NCI-H82 treated with DMSO at 0.1 percent for 48 hours (cell line): ENCODE data around the gene UBXN4.
"Not testable (repeated sequence)": the region's sequence is repeated elsewhere in the genome, so short reads cannot be mapped to it uniquely, and the experiment has no call there.

Experiments used
- DNase-seq: peaks from one replicate; lab custom pipeline; 2025; ENCODE audit not compliant: unreplicated experiment; lab: John Stamatoyannopoulos, UW

The UBXN4 gene

DNA sequence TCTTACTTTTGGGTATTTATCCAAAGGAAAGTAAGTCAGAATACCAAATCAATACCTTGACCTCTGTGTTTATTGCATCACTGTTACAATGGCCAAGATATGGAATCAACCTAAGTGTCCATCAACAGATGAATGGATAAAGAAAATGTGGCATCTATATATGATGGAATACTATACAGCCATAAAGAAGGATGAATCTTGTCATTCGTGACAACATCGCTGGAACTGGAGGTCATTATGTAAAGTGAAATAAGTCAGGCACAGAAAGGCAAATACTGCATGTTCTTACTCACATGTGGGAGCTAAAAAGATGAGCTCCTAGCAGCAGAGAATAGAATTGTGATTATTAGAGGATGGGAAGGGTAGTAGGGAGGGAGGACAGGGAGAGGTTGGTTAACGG is 60.7 kb downstream of the UBXN4 start:
- no peak for DNase-seq

- no peak for DNase-seq
Measured at GRCh38 chr2:135803278-135803677, 61.6 kb downstream of the UBXN4 start.

DNA sequence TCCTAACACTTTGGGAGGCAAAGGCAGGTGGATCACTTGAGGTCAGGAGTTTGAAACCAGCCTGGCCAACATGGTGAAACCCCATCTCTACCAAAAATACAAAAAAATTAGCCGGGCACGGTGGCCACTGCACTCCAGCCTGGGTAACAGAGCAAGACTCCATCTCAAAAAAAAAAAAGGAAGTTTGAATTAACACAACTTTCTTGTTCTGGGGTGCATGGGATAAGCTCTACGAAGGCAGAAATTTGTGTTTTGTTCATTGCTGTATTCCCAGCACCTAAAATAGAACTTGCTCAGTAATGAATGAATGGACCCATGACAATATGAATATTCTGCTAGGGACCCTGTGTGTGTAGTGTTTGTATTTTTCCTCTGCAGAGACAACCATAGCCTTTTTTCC is 66.2 kb downstream of the UBXN4 start:
- not testable (repeated sequence) for DNase-seq

GRCh38 chr2:135812907-135813511 is 71.4 kb downstream of the UBXN4 start:
- no peak for DNase-seq

GRCh38 chr2:135815269-135815668 is 73.6 kb downstream of the UBXN4 start:
- DNase-seq: no peak

GRCh38 chr2:135817466-135817865 is 75.8 kb downstream of the UBXN4 start:
- DNase-seq: no peak

DNA sequence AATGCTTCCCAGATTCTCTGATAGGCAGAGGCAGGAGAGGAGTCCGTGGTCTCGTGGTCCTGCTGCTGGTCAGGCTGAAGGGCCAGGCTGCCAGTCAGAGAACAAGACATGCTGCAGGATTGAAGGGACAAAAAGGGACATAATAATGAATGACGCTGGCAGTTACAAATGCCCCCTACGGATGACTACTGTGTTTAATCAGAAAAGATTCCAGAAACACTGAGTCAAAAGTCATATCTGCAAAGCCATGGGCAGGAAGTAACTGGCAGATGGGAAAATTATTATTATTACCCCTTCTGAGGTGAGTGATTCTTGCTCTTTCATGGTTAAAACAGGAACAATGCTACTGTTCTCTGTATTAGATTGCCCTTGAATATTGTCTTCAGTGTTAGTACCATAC is 76.3 kb downstream of the UBXN4 start:
- no peak for DNase-seq

DNA sequence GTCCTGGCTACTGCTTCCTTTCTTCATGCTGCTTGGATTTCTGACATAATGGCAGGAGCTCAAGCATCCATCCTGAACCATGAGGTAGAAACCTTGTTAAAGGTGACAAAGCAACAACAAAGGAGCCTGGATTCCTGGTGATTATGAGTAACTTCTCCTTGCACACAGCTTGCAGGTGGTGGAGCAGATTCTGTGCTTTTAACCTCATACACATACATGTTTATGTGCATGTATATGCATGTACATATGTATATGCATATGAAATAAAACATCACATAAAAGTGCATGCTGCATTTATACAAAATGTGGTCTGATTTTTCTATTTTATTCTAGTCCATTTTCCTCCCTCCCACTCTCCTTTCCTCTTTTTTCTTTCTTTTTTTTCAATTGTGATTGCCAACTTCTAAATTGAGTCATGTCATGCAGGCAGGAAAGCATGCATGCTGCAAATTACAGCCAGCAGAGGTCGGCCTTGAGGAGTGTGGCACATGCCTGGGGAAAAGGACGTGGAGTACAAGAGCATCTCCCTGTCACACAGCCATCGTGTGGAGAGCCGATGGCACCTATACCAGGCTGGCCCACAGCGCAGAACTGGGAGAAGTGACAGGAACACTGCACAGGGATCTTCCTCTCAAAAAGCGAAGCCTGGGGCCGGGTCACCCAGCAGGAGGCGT is 77.4 kb downstream of the UBXN4 start:
- peak; percentile 8 for DNase-seq

DNA sequence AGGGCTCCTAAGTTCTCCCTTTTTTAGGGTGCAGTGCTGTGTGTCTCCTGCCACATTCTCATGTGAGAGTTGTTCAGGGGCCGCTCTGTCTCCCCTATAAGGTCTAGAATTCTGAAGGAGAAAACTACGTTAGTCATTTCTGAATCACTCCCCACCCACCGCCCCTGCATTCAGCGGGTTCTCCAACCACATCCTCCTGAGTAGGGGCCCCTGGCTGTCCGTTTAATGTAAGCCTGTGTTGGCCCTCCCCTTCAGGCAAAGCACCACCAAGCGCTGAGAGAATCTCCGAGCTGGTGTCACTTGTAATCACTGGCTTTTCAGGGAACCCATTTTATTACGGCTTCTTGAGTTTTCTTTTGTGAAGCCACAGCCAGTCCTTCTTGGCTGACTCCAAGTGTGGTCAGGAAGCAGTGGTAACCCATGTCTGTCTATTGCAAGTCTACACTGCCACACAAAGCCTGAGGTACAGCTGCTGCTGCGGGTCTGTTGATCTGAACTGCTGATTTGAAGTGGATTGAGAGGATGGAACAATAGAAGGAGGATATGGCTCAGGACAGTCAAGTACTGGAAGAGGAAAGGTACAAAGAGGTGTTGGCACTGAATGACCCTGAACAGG is 78.5 kb downstream of the UBXN4 start:
- no peak for DNase-seq

DNA sequence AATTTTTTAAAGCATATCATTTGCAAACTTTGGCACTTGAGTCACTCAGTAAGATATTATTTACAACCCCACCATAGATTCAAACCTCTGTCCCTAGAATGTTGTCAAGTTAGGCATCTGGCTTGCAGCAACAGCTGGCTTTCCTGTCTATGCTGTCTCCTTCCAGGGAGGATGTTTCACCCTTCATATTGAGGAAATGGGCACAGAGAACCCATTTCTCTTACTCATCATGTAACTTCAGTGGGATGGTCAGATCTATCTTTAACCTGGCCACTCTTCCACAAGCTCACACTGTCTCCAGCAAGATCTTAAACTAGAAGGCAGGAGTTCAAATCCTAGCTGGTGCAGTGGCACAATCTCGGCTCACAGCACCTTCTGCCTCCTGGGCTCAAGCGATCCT is 79.5 kb downstream of the UBXN4 start:
- no peak for DNase-seq

DNA sequence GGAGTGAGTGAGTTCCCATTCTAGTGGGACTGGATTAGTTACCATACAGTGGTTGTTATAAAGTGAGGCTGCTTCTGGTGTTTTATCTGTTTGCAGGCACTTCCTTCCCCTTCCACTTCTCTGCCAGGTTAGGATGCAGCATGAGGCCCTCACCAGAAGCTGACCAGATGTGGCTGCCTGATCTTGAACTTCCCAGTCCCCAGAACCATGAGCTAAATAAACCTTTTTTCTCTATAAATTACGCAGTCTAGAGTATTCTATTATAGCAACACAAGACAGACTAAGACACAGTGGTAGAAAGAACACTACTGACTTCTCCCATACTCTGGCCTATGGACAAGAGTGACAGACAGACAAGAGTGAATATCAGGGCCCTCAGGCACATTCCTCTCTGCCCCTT is 81.2 kb downstream of the UBXN4 start:
- DNase-seq: no peak

- no peak for DNase-seq
Measured at GRCh38 chr2:135825131-135825530, 83.5 kb downstream of the UBXN4 start.

- no peak for DNase-seq
Measured at GRCh38 chr2:135825550-135826176, 84.0 kb downstream of the UBXN4 start.

DNA sequence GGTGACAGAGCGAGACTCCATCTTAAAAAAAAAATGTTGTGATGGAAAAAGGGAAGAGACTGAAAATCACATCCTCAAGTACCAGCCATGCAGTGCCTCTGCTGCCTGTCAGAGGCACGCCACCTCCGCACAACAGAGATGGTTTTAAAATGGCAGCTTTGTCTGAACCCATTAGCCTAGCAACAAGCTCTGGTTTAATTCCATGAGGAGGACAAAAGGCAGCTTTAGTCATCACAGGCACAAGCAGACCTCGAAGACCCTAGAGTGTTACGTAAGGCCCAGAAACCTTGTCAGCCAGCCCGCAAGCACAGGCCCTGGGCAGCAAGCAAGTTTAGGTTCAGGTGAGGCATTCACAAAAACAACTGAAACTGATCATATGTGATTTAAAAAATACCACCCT is 84.9 kb downstream of the UBXN4 start:
- DNase-seq: no peak

- no peak for DNase-seq
Measured at GRCh38 chr2:135829378-135830135, 87.9 kb downstream of the UBXN4 start.

GRCh38 chr2:135831180-135831812 is 89.6 kb downstream of the UBXN4 start:
- DNase-seq: no peak

GRCh38 chr2:135832891-135833290 is 91.2 kb downstream of the UBXN4 start:
- DNase-seq: no peak
